Effector CD4-positive, alpha-beta T cell (primary cell): ENCODE results near the gene MBNL2.
"Not testable (repeated sequence)": the region's sequence is repeated elsewhere in the genome, so short reads cannot be mapped to it uniquely, and the experiment has no call there.

Experiments
- DNase-seq: peaks from one replicate; pipeline ENCODE4 v3.0.0-alpha.2; 2020
- total RNA-seq: gene quantifications from one replicate; lab custom pipeline; 2026; lab: John Stamatoyannopoulos, UW

The MBNL2 gene, protein sequence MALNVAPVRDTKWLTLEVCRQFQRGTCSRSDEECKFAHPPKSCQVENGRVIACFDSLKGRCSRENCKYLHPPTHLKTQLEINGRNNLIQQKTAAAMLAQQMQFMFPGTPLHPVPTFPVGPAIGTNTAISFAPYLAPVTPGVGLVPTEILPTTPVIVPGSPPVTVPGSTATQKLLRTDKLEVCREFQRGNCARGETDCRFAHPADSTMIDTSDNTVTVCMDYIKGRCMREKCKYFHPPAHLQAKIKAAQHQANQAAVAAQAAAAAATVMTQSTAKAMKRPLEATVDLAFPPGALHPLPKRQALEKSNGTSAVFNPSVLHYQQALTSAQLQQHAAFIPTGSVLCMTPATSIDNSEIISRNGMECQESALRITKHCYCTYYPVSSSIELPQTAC
- 62.5 reads per million, percentile 73 among the genes with 10 or more reads in this experiment for total RNA-seq

DNA sequence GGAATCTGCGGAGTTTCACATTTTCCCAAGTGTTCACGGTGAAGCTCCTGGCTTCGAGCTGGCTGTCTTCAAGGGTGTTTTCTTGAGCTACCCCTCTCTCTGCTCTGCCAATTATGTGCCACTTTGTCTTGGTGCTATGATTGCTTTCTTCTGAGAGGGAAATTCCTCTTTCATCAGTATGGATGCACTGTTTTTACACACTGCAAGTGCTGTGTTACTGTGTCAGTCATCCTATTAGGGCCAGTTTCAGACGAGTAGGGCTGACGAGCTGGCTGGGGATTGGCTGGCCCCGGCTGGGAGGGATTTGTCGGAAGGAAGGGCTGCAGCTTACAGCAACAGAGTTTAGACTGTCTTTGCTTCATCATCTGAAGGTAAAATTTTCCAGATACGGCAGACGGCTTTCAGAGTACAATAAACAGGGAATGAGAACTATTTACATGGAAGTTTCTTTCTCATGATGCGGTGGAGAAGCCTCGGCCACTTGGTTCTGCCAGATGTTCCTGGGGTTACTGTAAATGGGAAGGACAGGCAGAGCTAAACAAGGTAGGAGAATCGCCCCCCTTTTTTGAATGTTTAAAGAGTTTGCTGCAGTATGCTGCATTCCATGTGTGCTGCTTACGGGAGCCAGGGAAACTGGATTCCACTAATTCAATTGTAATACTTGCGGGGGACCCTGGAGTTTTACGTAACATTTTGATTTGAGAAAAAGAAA lies at the start of gene MBNL2:
Gene MBNL2 (plus strand): TSS at position 345 of the 712 bp plus-strand sequence. CDS start 53,903 bp downstream, outside the sequence.
- DNase-seq = peak; percentile 83

DNA sequence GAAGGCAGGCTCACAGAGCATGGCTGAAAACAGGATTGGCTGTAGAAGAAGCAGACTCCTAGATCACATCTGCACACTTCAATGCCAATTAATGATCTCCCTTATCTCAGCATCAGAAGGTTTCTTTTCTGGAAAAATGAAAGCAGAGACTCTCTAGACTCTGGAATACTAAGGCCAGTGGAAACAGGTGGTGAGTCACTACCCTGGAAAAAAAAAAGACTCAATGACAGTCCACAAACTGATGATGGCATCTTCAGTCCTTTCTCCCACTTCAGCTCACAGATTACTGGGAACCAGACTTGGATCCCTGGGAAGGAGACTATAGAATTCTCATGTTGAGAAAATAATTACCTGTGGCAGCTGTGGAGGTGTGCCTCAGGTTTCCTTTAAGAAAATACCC lies 47.5 kb upstream of the MBNL2 start:
- DNase-seq = no peak

- no peak for DNase-seq
Measured at GRCh38 chr13:97175041-97175440, 47.1 kb upstream of the MBNL2 start.

DNA sequence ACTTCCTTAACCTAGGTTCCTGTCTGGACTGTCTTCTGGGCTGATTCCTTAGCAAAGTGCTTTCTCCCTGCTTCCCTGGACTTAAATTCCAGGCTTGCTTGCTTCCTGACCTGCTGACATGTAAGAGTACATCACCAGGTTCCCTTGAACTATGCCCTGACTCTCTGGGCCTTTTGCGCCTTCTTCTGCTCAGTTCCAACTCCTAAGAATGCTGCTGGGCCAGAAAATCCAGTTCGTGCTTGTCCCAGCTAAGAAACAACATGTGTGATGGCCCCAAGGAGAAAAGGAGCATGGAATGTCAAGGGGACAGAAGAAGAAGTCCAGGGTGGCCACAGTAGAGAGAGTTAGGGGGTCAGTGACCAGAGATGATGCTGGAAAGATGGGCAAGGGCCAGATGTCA lies 42.6 kb upstream of the MBNL2 start:
- DNase-seq = no peak

- DNase-seq = no peak
Measured at GRCh38 chr13:97182111-97182890, 39.8 kb upstream of the MBNL2 start.

- DNase-seq = no peak
Measured at GRCh38 chr13:97185291-97185690, 36.8 kb upstream of the MBNL2 start.

GRCh38 chr13:97185751-97186150 lies 36.4 kb upstream of the MBNL2 start:
- DNase-seq = no peak

DNA sequence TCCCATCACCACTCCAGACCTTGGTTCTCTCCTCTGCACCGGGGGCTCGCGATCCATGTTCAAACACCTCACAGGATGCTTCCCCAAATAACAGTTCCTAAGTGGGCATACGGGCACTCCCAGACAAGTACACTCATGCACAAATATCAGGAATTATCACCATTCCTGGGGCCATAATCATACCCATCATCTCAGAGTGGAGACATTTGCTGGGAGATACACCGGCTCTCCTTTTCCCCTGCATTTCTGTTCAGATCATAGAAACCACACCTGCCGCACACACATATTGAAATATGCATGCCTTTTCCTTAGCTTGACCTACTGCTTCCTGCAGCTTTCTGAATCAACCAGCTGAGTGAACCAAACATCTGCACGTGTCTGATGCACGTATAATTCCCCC lies 33.9 kb upstream of the MBNL2 start:
- DNase-seq = no peak

- no peak for DNase-seq
Measured at GRCh38 chr13:97189928-97190327, 32.2 kb upstream of the MBNL2 start.

DNA sequence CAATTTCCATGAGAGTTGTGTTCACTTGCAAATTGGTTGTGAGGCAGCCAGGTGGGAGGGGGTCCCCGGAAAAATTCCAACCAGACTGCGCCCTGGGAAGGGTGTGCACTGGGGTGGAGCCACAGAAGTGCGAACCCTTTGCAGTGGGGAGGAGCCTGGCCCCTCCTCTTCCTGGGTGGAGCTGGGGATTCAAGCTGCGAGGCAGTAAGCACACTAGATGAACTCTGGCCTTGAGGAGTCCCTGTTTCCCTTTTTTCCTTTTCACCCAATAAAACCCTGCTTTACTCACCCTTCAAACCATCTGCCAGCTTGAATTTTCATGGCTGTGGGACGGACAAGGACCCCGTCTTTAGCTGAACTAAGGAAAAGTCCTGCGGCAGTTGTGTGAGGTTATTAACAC lies 31.0 kb upstream of the MBNL2 start:
- DNase-seq = no peak

DNA sequence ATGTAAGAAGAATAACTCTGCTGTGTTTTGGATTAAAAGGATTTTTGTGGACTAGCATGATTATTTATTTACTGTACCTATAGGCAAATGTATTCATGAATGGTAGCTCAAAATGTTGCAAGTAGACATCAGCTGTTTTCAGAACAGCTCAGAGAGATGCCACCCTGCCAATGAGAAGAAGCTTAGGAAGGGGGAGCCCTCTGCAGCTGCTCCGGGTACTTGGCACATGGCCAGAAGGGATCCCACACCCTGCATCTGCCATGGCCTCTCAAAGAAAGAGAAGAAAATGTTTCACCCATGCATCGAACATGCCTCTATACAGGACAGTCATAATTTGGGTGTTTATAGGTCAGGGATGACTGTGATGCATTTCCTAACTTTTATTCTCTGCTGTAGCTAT lies 30.5 kb upstream of the MBNL2 start:
- DNase-seq = no peak

DNA sequence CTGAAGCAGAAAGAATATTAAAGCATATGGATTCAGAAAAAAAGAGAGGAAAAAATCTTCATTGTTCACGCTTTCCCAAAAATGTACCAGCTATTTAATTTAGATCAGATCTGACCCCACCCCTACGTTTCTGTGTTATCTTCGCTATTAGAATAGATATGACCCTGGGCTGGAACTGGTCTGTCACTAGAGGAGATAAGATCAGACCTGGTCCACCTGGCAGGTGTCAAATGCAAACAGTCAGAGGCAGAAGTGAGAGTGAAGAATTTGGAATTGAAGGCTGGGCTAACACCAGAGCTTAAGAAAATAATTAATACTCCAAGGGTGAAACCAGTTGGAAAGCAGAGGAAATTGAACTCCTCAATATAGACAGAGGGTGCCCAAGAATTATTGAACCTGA lies 30.0 kb upstream of the MBNL2 start:
- DNase-seq = no peak

GRCh38 chr13:97193577-97193976 lies 28.6 kb upstream of the MBNL2 start:
- no peak for DNase-seq

- no peak for DNase-seq
Measured at GRCh38 chr13:97194479-97194878, 27.7 kb upstream of the MBNL2 start.

DNA sequence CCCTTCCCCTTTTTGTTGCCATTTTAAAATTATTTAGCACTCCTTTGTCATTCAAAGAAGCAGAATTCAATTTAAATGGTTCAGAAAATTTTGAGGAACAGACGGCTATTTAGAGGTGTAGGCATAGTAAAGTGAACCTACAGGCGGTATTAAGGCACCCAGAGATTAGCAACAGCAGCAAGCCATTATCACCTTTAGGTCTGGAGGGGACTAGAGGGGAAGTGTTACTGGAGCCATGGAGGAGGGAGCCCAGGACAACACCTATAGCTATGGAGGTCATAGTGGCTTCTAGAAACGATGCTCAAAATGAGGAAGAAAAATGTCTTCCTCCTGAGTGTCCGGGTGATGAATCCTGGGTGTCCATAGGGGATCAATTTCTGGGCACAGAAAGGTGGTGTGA lies 25.8 kb upstream of the MBNL2 start:
- DNase-seq = no peak

DNA sequence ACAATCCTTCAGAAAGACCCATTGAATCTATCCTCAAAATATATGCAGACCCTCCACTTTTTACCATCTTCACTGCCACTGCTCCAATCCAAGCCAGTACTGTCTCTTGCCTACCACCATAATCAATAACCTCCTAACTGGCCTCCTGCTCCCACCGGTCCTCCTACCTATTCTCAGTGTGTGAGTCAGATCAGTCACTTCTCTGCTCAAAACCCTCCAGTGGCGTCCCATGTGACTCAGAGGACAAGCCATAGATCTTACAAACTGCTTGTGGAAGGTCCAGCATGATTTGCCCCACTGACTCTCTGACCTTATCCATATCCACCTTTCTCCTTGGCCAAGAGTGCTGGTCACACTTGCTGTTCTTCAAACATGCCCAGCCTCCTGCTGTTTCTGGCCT lies 23.4 kb upstream of the MBNL2 start:
- DNase-seq = no peak

GRCh38 chr13:97199451-97199850 lies 22.7 kb upstream of the MBNL2 start:
- no peak for DNase-seq

- no peak for DNase-seq
Measured at GRCh38 chr13:97200081-97200942, 21.8 kb upstream of the MBNL2 start.

- DNase-seq = no peak
Measured at GRCh38 chr13:97202761-97203160, 19.4 kb upstream of the MBNL2 start.

DNA sequence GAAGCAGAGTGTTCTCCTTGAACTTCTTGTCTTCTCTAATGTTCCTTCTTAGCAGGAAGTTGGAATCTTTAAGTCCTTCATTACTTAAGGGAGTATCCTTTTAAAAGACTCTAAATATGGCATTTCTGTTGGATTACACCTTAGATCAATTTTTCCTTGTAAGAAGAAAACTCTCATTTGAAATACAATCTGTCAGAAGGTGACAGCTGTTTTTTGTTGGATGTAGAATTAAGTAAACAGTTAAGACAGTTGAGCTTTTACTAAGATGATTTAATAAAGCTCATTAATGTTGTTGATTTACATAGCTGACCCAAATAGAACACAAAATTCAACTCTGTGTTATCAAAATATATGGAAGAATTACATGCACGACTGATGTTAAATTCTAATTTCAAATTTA lies 16.7 kb upstream of the MBNL2 start:
- no peak for DNase-seq

- no peak for DNase-seq
Measured at GRCh38 chr13:97205982-97206381, 16.2 kb upstream of the MBNL2 start.

DNA sequence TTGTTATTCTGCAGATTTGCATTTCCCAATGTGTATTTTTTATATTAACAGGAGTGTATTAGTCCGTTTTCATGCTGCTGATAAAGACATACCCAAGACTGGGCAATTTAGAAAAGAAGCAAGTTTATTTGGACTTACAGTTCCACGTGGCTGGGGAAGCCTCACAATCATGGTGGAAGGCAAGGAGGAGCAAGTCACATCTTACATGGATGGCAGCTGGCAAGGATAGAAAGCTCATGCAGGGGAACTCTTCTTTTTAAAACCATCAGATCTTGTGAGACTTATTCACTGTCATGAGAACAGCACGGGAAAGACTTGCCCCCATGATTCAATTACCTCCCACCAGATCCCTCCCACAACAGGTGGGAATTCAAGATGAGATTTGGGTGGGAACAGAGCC lies 14.9 kb upstream of the MBNL2 start:
- not testable (repeated sequence) for DNase-seq
